ENCODE results near the gene PROX1.

PROX1 gene

DNA sequence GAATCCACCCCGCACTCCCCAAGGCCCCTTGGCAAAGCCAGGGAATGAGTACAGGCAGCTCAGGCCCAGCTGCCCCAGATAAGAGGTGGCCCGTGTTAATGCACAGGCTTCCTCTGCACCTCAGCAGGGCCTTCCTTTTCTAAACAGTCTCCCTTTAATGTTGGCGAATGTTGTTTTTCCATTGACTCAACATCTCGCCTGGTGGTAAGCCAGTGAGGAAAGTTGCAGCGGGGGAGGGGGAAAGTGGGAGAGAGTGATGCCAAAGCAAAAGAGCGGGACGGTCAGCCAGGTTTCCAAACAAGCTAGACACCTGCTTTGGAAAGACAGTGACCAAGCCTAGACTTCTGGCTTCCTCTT is 10.3 kb upstream of the PROX1 start:
- in situ Hi-C loops (cut with MboI; ENCODE audit: low sequenced_read_pairs, unreplicated experiment): no loop called here
- TF ChIP-seq, protein P1, sequence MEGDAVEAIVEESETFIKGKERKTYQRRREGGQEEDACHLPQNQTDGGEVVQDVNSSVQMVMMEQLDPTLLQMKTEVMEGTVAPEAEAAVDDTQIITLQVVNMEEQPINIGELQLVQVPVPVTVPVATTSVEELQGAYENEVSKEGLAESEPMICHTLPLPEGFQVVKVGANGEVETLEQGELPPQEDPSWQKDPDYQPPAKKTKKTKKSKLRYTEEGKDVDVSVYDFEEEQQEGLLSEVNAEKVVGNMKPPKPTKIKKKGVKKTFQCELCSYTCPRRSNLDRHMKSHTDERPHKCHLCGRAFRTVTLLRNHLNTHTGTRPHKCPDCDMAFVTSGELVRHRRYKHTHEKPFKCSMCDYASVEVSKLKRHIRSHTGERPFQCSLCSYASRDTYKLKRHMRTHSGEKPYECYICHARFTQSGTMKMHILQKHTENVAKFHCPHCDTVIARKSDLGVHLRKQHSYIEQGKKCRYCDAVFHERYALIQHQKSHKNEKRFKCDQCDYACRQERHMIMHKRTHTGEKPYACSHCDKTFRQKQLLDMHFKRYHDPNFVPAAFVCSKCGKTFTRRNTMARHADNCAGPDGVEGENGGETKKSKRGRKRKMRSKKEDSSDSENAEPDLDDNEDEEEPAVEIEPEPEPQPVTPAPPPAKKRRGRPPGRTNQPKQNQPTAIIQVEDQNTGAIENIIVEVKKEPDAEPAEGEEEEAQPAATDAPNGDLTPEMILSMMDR (IDR thresholded peaks at IDR 0.05; ENCODE audit: borderline replicate concordance, control extremely low read depth, extremely low read depth, insufficient read depth, missing control alignments): no peak
- DNase-seq (ENCODE audit: low spot score): no peak

DNA sequence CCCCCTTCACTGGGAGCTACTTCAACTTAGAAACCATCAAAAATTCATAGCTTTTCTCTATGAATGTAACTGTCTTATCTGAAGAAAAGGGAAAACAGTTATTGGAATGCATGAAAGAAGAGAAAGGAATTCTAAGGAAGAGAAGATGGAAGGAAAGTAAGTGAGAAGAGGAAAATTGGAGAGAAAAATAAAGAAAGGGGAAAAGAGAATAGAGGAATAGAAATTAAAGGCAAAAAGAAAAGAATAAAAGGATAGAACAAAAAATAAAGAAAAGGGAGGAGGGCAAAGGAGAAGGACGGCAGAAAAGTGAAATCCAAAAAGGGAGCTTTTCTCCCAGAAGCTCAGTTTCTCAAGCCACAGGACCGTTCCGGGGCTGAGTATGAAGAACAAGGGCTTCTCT is 9.9 kb upstream of the PROX1 start:
- in situ Hi-C loops (cut with MboI; ENCODE audit: low sequenced_read_pairs, unreplicated experiment): no loop called here
- DNase-seq (ENCODE audit: low spot score): no peak
- TF ChIP-seq, protein P1 (IDR thresholded peaks at IDR 0.05; ENCODE audit: borderline replicate concordance, control extremely low read depth, extremely low read depth, insufficient read depth, missing control alignments): no peak

DNA sequence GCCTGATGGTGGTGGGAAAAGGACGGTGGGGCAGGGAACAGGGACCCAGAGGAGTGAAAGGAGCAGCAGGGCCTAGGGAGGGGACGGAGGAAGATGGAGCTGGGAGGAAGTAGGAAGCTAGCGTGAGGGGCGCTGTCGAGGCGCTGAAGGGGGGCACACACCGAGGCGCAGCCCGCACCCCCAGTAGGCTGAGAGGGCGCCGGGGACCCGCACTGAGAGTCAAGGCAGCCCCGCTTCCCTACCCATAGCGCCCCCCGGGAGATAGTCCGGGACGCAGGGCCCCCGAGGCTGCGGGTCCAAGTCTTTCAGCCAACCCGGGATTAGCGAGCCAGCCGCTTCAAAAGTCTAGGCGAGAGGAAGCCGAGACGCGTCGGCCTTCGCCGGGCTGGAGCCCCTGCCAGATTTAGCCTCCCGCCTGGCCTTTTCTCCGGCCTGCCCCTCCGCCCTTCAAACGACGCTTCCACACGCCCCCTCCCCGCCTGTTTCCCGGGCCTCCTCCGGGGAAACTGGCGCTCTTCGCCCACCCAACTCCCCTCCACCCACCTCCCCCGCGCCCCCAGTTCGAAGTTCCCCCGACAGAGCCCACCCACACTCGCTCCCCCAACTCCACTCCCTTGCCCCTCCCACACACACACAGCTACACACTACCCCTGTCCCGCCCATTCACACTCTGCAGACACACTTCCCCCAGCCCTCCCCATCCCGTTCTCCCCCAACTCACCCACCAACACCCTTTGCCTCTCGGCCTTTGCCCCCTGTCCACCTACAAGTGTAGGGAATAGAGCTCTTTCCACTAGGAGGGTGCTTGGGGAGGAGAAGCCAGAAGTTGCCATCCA is 7.8 kb upstream of the PROX1 start:
- no peak for DNase-seq (ENCODE audit: low spot score)
- TF ChIP-seq, protein P1 (IDR thresholded peaks at IDR 0.05; ENCODE audit: borderline replicate concordance, control extremely low read depth, extremely low read depth, insufficient read depth, missing control alignments): no peak

DNA sequence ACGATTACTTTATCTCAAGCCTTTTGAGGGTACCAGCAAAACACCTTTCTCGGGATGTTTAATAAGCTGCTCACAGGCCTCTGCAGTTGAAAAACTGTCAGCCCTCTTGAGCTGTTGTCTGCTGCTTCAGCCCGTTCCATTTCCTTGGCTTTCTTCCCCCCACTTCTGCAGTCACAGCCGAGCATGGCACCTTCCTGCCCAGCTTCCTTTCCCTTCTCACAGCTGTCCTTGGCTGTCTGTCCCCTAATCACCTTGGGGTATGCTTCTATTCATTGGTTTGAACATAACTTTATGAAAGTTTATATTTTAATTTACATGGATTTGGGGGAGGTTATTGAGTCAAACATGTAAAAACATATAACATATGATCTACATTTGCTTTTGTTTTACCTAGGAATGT is 6.9 kb upstream of the PROX1 start:
- no peak for DNase-seq (ENCODE audit: low spot score)
- in situ Hi-C loops (cut with MboI; ENCODE audit: low sequenced_read_pairs, unreplicated experiment): no loop called here
- TF ChIP-seq, protein P1 (IDR thresholded peaks at IDR 0.05; ENCODE audit: borderline replicate concordance, control extremely low read depth, extremely low read depth, insufficient read depth, missing control alignments): no peak

More for the DNA sequence above, 7.8 kb upstream of the PROX1 start:
- in situ Hi-C loops (cut with MboI; ENCODE audit: low sequenced_read_pairs, unreplicated experiment): no loop called here

DNA sequence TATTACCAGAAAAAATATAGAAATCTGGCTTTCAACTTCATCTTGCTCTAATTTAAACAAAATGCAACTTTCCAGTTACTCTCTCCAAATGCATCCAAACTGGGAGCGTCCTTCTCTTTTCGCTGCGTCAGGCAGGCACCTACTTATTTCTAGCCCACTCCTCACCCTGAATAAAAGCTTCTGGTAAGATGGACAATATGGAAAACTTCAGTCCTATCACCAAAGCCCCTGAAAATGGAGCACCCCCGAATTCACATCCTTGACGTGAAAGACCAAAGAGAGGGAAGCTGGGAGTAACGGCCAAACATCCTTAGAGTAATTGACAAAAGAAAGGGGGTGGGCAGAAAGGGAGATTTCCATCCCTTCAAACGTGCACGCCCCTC is 5.5 kb upstream of the PROX1 start:
- DNase-seq (ENCODE audit: low spot score): no peak
- in situ Hi-C loops (cut with MboI; ENCODE audit: low sequenced_read_pairs, unreplicated experiment): no loop called here
- TF ChIP-seq, protein P1 (IDR thresholded peaks at IDR 0.05; ENCODE audit: borderline replicate concordance, control extremely low read depth, extremely low read depth, insufficient read depth, missing control alignments): no peak

DNA sequence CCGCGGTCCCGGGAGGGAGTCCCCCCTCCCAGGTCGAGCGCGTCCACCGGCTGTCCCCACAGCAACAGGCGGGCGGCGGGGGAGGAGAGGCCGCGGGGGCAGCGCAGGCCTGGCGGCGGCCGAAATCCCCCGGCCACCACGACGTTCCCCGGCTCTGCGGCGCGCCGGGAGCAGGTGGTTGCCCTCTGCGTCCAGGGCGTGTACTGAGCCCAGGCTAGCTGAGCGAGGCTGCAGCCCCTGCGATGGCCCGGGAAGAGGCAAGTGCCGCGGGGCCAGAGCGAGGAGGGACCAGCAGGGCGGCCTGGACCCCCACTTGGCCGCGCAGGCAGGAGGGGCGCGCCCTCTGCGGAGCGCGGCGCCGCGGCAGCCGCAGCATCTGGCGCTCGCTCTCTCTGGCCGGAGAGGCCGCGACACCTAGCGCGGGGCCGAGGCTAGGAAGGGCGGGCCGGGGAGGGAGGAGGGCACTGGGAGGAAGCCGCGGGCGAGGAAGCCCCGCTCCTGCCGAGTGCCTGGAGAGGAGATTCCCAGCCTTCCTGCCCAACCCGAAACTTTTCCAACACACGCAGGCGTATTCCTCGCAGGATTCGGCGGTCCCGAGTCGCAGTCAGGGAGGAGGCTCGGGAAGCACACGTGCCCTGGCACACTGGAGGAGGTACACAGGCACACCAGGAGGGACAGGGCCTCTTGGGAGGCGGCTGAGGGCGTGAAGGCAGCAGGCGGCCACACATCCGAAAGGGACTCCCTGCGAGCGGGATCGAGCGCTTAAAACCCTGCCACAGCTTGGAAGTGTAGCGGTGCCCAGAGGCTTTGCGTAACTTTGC is 4.9 kb upstream of the PROX1 start:
- DNase-seq (ENCODE audit: low spot score): no peak
- TF ChIP-seq, protein P1 (IDR thresholded peaks at IDR 0.05; ENCODE audit: borderline replicate concordance, control extremely low read depth, extremely low read depth, insufficient read depth, missing control alignments): no peak
- in situ Hi-C loops (cut with MboI; ENCODE audit: low sequenced_read_pairs, unreplicated experiment): no loop called here
